CD14-positive monocyte (primary cell): ENCODE results near the gene RAB44. TPM values are rescaled to one million over a fixed set of nuclear protein-coding genes. Genes with fewer than 3 reads are reported as not detected.
A peak's percentile ranks its signal among the peaks of the same experiment; 100 is the strongest.

Experiments
- DNase-seq, 3 donors: peaks; one replicate each; pipeline ENCODE4 v3.0.0-alpha.2; 2011 to 2022
- H2AFZ ChIP-seq: 2 replicates; pipeline ENCODE4 v1.6.0; 2012; ENCODE audit warnings: mild to moderate bottlenecking, low read depth, low read length, inconsistent platforms; ENCODE audit not compliant: insufficient read depth, poor library complexity, severe bottlenecking
- H3K27ac ChIP-seq, 2 donors: 1 replicate in 1 of 2; 2 replicates in 1 of 2; pipeline ENCODE4 v1.5.1; 2012 to 2013; ENCODE audit warnings: low read length in 2 of 2, control low read depth in 1 of 2, inconsistent platforms in 1 of 2, low read depth in 1 of 2, mild to moderate bottlenecking in 1 of 2
- H3K27me3 ChIP-seq, 2 donors: one replicate each; pipeline versions ENCODE4 v1.6.0 to v1.6.1; 2011 to 2013; ENCODE audit warnings: low read length in 2 of 2; ENCODE audit not compliant: control insufficient read depth in 2 of 2, insufficient read depth in 2 of 2
- H3K36me3 ChIP-seq, 2 donors: replicated peaks in 1 of 2; 1 replicate in 1 of 2; 2 replicates in 1 of 2; pipeline versions ENCODE4 v1.5.1 to v1.6.1; 2012 to 2013; ENCODE audit warnings: low read length in 2 of 2, control low read depth in 1 of 2, inconsistent platforms in 1 of 2, mild to moderate bottlenecking in 1 of 2; ENCODE audit not compliant: insufficient read depth in 2 of 2, control insufficient read depth in 1 of 2
- H3K4me1 ChIP-seq, 2 donors: 1 replicate in 1 of 2; 2 replicates in 1 of 2; pipeline versions ENCODE4 v1.5.1 to v1.6.1; 2012 to 2013; ENCODE audit warnings: low read length in 2 of 2, control low read depth in 1 of 2, inconsistent platforms in 1 of 2, mild to moderate bottlenecking in 1 of 2, moderate library complexity in 1 of 2; ENCODE audit not compliant: insufficient read depth in 2 of 2, control insufficient read depth in 1 of 2
- H3K4me2 ChIP-seq: replicated peaks from 2 replicates; pipeline ENCODE3; 2012; ENCODE audit warnings: low read length, moderate library complexity, mild to moderate bottlenecking; ENCODE audit not compliant: poor library complexity, severe bottlenecking; ENCODE audit errors: extremely low read depth
- H3K4me3 ChIP-seq, 3 experiments: fragments of 200-600 bp in 1 of 3; sonication (generic) in 1 of 3; replicated peaks in 1 of 3; 1 replicate in 2 of 3; 2 replicates in 1 of 3; pipeline ENCODE4 v1.5.1; 2011 to 2013; ENCODE audit warnings: low read length in 3 of 3, mild to moderate bottlenecking in 3 of 3, control low read depth in 2 of 3, low read depth in 2 of 3, inconsistent platforms in 1 of 3, moderate library complexity in 1 of 3
- H3K79me2 ChIP-seq: 2 replicates; pipeline ENCODE4 v1.6.0; 2012; ENCODE audit warnings: mild to moderate bottlenecking, control low read depth, inconsistent platforms, low read length, moderate library complexity; ENCODE audit not compliant: insufficient read depth
- H3K9ac ChIP-seq: 2 replicates; pipeline ENCODE4 v1.6.0; 2017; ENCODE audit warnings: low read length, mild to moderate bottlenecking; ENCODE audit not compliant: insufficient read depth, poor library complexity, severe bottlenecking
- H3K9me3 ChIP-seq, 2 donors: replicated peaks in 1 of 2; 1 replicate in 1 of 2; 2 replicates in 1 of 2; pipeline versions ENCODE4 v1.5.1 to v1.6.1; 2012 to 2013; ENCODE audit warnings: low read length in 2 of 2, control low read depth in 1 of 2; ENCODE audit not compliant: control insufficient read depth in 1 of 2, insufficient read depth in 1 of 2
- H4K20me1 ChIP-seq: 2 replicates; pipeline ENCODE4 v1.6.0; 2012; ENCODE audit warnings: mild to moderate bottlenecking, low read length, control low read depth, moderate library complexity; ENCODE audit not compliant: insufficient read depth
- H3K27ac Mint-ChIP-seq, 7 donors: one replicate each; pipeline ENCODE4 v1.8.0; 2020; ENCODE audit warnings: mild to moderate bottlenecking in 7 of 7, mixed read lengths in 7 of 7, moderate library complexity in 6 of 7, inconsistent platforms in 2 of 7
- H3K27me3 Mint-ChIP-seq, 3 donors: one replicate each; pipeline ENCODE4 v1.8.0; 2021 to 2022; ENCODE audit warnings: low read depth in 3 of 3, mild to moderate bottlenecking in 3 of 3, mixed read lengths in 3 of 3, moderate library complexity in 3 of 3, inconsistent platforms in 1 of 3
- H3K36me3 Mint-ChIP-seq, 2 donors: one replicate each; pipeline ENCODE4 v1.8.0; 2020; ENCODE audit warnings: mixed read lengths in 2 of 2, inconsistent platforms in 1 of 2, mild to moderate bottlenecking in 1 of 2
- H3K4me1 Mint-ChIP-seq: one replicate; pipeline ENCODE4 v1.8.0; 2020; ENCODE audit warnings: mild to moderate bottlenecking, mixed read lengths
- H3K4me3 Mint-ChIP-seq, 2 donors: one replicate each; pipeline ENCODE4 v1.8.0; 2020; ENCODE audit warnings: mild to moderate bottlenecking in 2 of 2, mixed read lengths in 2 of 2, moderate library complexity in 1 of 2
- H3K9me3 Mint-ChIP-seq, 7 donors: one replicate each; pipeline ENCODE4 v1.8.0; 2020 to 2022; ENCODE audit warnings: mixed read lengths in 7 of 7, mild to moderate bottlenecking in 6 of 7, moderate library complexity in 6 of 7, inconsistent platforms in 2 of 7
- WGBS: methylation state at CpG from one replicate; pipeline ENCODE4 v1.1.5; 2013; ENCODE audit warnings: missing lambda C conversion rate; ENCODE audit not compliant: insufficient coverage; 5-methylcytosine and 5-hydroxymethylcytosine counted together
- intact Hi-C, 2 donors: fragments of 100-400 bp; cut with micrococcal nuclease; formaldehyde crosslinking; loops; one replicate each; pipeline versions ENCODE4 v1.15.0 to v1.15.1; 2023
- polyA plus RNA-seq, 3 donors: library from polyadenylated mRNA; depleted of rRNA in 1 of 3; unstranded in 2 of 3; stranded (reverse) in 1 of 3; fragments of 300-500 nt in 2 of 3; fragments of >200 nt in 1 of 3; fragmentation: Illumina TruSeq in 2 of 3; gene quantifications; 1 replicate in 2 of 3; 2 replicates in 1 of 3; pipeline ENCODE4 v1.2.3, GENCODE V29; 2012 to 2021
- TF ChIP-seq, protein P1 (sequence below): fragments of 200-600 bp; IDR thresholded peaks from one replicate; pipeline ENCODE4 v1.8.0; 2022; ENCODE audit warnings: antibody characterized with exemption, mild to moderate bottlenecking

The RAB44 gene
- polyA plus RNA-seq, 3 donors: 1.5 to 18.0 (median 1.9) TPM

DNA sequence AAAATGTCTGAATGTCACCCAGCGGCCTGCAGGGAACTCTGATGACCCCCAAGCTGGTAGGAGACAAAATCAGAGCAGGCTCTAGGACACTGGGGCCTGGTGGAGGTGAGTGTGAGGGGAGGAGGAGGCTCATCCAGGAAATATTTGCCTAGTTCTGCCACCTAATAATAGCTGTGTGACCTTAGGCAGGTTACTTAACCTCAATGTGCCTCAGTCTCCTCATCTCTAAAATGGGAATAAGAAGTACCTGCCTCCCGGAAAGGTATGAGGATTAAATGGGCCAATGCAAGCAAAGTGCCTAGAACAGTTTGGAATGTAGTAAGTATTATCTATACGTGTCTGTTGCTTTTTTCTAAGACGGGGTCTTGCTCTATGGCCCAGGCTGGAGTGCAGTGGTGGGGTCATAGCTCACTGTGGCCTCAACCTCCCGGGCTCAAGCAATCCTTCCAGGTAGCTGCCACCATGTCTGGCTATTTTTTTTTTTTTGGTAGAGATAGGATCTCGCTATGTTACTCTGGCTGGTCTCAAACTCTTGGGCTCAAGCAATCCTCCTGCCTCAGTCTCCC is 60.4 kb downstream of the RAB44 start:
- no peaks in the 10 kb centered on the region for H3K9me3 ChIP-seq
- H3K36me3 ChIP-seq: no peaks in the 10 kb centered on the region
- no peak for DNase-seq
- no peaks in the 10 kb centered on the region for H4K20me1 ChIP-seq
- no peak overlapping the region for H2AFZ ChIP-seq
- H3K79me2 ChIP-seq: no peaks in the 10 kb centered on the region
- peak overlapping the region in 6 of 7 donors; percentile 78 to 99 (median 98) for H3K27ac Mint-ChIP-seq
- no peak overlapping the region for H3K4me3 Mint-ChIP-seq
- TF ChIP-seq, protein P1, sequence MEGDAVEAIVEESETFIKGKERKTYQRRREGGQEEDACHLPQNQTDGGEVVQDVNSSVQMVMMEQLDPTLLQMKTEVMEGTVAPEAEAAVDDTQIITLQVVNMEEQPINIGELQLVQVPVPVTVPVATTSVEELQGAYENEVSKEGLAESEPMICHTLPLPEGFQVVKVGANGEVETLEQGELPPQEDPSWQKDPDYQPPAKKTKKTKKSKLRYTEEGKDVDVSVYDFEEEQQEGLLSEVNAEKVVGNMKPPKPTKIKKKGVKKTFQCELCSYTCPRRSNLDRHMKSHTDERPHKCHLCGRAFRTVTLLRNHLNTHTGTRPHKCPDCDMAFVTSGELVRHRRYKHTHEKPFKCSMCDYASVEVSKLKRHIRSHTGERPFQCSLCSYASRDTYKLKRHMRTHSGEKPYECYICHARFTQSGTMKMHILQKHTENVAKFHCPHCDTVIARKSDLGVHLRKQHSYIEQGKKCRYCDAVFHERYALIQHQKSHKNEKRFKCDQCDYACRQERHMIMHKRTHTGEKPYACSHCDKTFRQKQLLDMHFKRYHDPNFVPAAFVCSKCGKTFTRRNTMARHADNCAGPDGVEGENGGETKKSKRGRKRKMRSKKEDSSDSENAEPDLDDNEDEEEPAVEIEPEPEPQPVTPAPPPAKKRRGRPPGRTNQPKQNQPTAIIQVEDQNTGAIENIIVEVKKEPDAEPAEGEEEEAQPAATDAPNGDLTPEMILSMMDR: no peak
- H3K9me3 Mint-ChIP-seq: peaks cover 0 to 1% (median 0%) of the 10 kb centered on the region in 7 donors
- peak overlapping the region in 1 of 2 donors; percentile 97 for H3K27ac ChIP-seq
- H3K4me2 ChIP-seq: no peak overlapping the region
- no peak overlapping the region for H3K4me3 ChIP-seq
- 100% methylated on average over 4 of the region's 6 CpGs for WGBS
- H3K4me1 ChIP-seq: peaks cover 55 to 56% of the 10 kb centered on the region in 2 donors
- H3K27me3 Mint-ChIP-seq: peaks cover 0 to 9% (median 2%) of the 10 kb centered on the region in 3 donors
- H3K36me3 Mint-ChIP-seq: peaks cover 4 to 10% of the 10 kb centered on the region in 2 donors
- peaks cover 61% of the 10 kb centered on the region for H3K4me1 Mint-ChIP-seq
- intact Hi-C loops: loop anchor here (2.0 to 5.0 kb wide), 5 partner anchors 75 to 143 kb away; no protein-coding TSS in a partner anchor
- H3K9ac ChIP-seq: no peak overlapping the region
- no peaks in the 10 kb centered on the region for H3K27me3 ChIP-seq

DNA sequence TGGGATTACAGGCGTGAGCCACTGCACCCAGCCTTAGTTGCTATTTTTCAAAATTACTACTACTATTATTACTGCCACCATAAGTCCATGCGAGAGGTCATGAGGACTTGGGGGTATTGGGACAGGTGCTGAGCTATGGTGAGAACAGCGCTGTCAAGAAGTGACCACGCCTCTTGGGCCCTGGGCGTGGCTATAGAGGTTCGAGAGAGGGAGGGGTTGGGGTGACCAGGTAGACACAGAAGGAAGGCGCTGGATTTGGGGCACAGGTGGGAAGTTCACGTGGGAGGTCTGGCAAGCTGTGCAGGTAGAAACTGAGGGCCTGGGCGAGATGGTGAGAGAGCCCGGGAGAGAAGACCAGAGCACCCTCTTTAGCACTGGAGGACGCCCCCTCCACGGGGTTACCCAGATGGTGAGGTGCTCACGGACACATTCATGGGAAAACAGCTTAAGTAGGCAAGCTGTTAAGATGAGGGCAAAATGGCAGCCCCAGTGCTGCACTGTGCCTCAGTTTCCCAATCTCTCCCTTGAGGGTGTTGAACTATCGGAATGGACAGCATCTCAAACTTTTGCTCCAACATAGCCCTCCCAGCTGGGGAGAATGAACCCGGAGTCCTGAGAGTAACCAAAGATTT is 61.0 kb downstream of the RAB44 start:
- no peaks in the 10 kb centered on the region for H4K20me1 ChIP-seq
- DNase-seq: no peak
- Mint-ChIP-seq H3K4me1 (peaks cover 55% of the 10 kb centered on the region), H3K27me3 (peaks cover 0 to 9% (median 2%) of the 10 kb centered on the region in 3 donors), H3K4me3 (no peak overlapping the region), H3K36me3 (peaks cover 4 to 10% of the 10 kb centered on the region in 2 donors), H3K27ac (peak overlapping the region; percentile 39 to 84 (median 76)), H3K9me3 (peaks cover 0 to 1% (median 0%) of the 10 kb centered on the region in 7 donors)
- H3K36me3 ChIP-seq: no peaks in the 10 kb centered on the region
- intact Hi-C loops: loop anchor here (2.0 to 5.0 kb wide), 3 partner anchors 76 to 144 kb away; no protein-coding TSS in a partner anchor
- no peak overlapping the region for H3K4me2 ChIP-seq
- TF ChIP-seq, protein P1: no peak
- H2AFZ ChIP-seq: no peak overlapping the region
- peaks cover 49 to 50% of the 10 kb centered on the region in 2 donors for H3K4me1 ChIP-seq
- 84% methylated on average over 7 of the region's 15 CpGs for WGBS
- H3K9me3 ChIP-seq: no peaks in the 10 kb centered on the region
- no peaks in the 10 kb centered on the region for H3K27me3 ChIP-seq
- H3K9ac ChIP-seq: no peak overlapping the region
- no peak overlapping the region for H3K27ac ChIP-seq
- no peak overlapping the region for H3K4me3 ChIP-seq
- H3K79me2 ChIP-seq: no peaks in the 10 kb centered on the region
